HCT116 (cell line): ENCODE data around the gene EME1.

ENCODE experiments used
- CBX3 ChIP-seq: IDR thresholded peaks from 2 replicates; pipeline ENCODE4 v1.6.1; 2012; ENCODE audit warnings: low read depth
- CEBPB ChIP-seq: IDR thresholded peaks from 2 replicates; pipeline ENCODE4 v1.6.1; 2012; ENCODE audit warnings: low read depth
- CTCF ChIP-seq, 3 experiments: fragments of 200-600 bp in 1 of 3; sonication (generic) in 1 of 3; IDR thresholded peaks in 2 of 3; conservative IDR thresholded peaks in 1 of 3; 2 replicates each; pipeline ENCODE4 v1.5.1; 2012 to 2017; ENCODE audit warnings: low read depth in 2 of 3, low read length in 2 of 3, antibody characterized with exemption in 1 of 3, borderline replicate concordance in 1 of 3, control low read depth in 1 of 3, mild to moderate bottlenecking in 1 of 3, mixed read lengths in 1 of 3, mixed run types in 1 of 3, moderate library complexity in 1 of 3; ENCODE audit not compliant: insufficient read depth in 1 of 3
- EZH2 ChIP-seq: fragments of 200-600 bp; sonication (generic); IDR thresholded peaks from 2 replicates; pipeline ENCODE4 v1.6.1; 2017; ENCODE audit warnings: antibody characterized with exemption, mixed run types
- JUND ChIP-seq: IDR thresholded peaks from 2 replicates; pipeline ENCODE4 v1.6.1; 2012
- MAX ChIP-seq: IDR thresholded peaks from 2 replicates; pipeline ENCODE4 v1.6.1; 2012
- POLR2A ChIP-seq: IDR thresholded peaks from 2 replicates; pipeline ENCODE4 v1.7.0; 2011; ENCODE audit warnings: borderline replicate concordance; ENCODE audit not compliant: insufficient read depth, insufficient read length; ENCODE audit errors: extremely low read depth
- REST ChIP-seq: IDR thresholded peaks from 2 replicates; pipeline ENCODE4 v1.6.1; 2012; ENCODE audit warnings: low read depth
- SRF ChIP-seq: IDR thresholded peaks from 2 replicates; pipeline ENCODE4 v1.6.1; 2012; ENCODE audit warnings: low read depth
- YY1 ChIP-seq: IDR thresholded peaks from 2 replicates; pipeline ENCODE4 v1.6.1; 2011; ENCODE audit warnings: low read length, low read depth, moderate library complexity, mild to moderate bottlenecking; ENCODE audit not compliant: insufficient replicate concordance; ENCODE audit errors: extremely low read depth
- ZFX ChIP-seq: fragments of 450-650 bp; IDR thresholded peaks from 2 replicates; pipeline ENCODE4 v1.6.1; 2017
- ZNF274 ChIP-seq: fragments of 200-500 bp; sonication (Bioruptor generic); IDR thresholded peaks from 2 replicates; pipeline ENCODE4 v1.6.1; 2014; ENCODE audit warnings: mild to moderate bottlenecking, low read depth, low read length, inconsistent platforms

- TF ChIP-seq CTCF (IDR thresholded peaks at IDR 0.05 in 2 of 3, conservative IDR thresholded peaks at IDR 0.05 in 1 of 3; ENCODE audit: borderline replicate concordance in 1 of 3, insufficient read depth in 1 of 3, low read depth in 2 of 3, low read length in 2 of 3): no peak
- TF ChIP-seq SRF: no peak
- no peak for TF ChIP-seq POLR2A
- TF ChIP-seq REST: no peak
- no peak for TF ChIP-seq ZFX
- no peak for TF ChIP-seq YY1
- no peak for TF ChIP-seq EZH2
- TF ChIP-seq CBX3: no peak
- TF ChIP-seq ZNF274: no peak
- TF ChIP-seq CEBPB: no peak
- TF ChIP-seq MAX: no peak
- TF ChIP-seq JUND: no peak
Measured at GRCh38 chr17:50355336-50355700, 17.7 kb upstream of the EME1 start.
